Breast epithelium (tissue), 4 donors: ENCODE measurements around the gene ZNF26. TPM values are rescaled to one million over a fixed set of nuclear protein-coding genes. Genes with fewer than 3 reads are reported as not detected.

Experiments used
- DNase-seq, 2 donors: peaks; one replicate each; pipeline ENCODE4 v3.0.0-alpha.2; 2019; ENCODE audit warnings: low spot score in 2 of 2
- H3K27ac ChIP-seq, 2 donors: fragments of 200-600 bp; sonication (generic) in 1 of 2; one replicate each; pipeline ENCODE4 v1.5.1; 2016 to 2019; ENCODE audit warnings: mild to moderate bottlenecking in 1 of 2
- H3K27me3 ChIP-seq, 2 donors: fragments of 200-600 bp; sonication (generic) in 1 of 2; one replicate each; pipeline versions ENCODE4 v1.5.1 to v1.6.0; 2017 to 2019; ENCODE audit warnings: control low read depth in 1 of 2, mild to moderate bottlenecking in 1 of 2
- H3K36me3 ChIP-seq: fragments of 200-600 bp; one replicate; pipeline ENCODE4 v1.5.1; 2019
- H3K4me1 ChIP-seq, 2 donors: fragments of 200-600 bp; sonication (generic); one replicate each; pipeline ENCODE4 v1.5.1; 2016 to 2019; ENCODE audit warnings: control low read depth in 1 of 2
- H3K4me3 ChIP-seq, 3 donors: fragments of 200-600 bp; sonication (generic); 1 replicate in 2 of 3; 2 replicates in 1 of 3; pipeline ENCODE4 v1.5.1; 2016 to 2019; ENCODE audit warnings: mild to moderate bottlenecking in 3 of 3, moderate library complexity in 2 of 3
- H3K9me3 ChIP-seq, 2 donors: fragments of 200-600 bp; sonication (generic) in 1 of 2; one replicate each; pipeline ENCODE4 v1.5.1; 2016 to 2019; ENCODE audit warnings: control low read depth in 1 of 2
- POLR2A ChIP-seq: fragments of 450-650 bp; IDR thresholded peaks from one replicate; pipeline ENCODE4 v1.6.1; 2016; ENCODE audit warnings: antibody characterized with exemption, mild to moderate bottlenecking, moderate library complexity
- POLR2AphosphoS5 ChIP-seq, 3 donors: sonication (generic); formaldehyde crosslinking; IDR thresholded peaks; one replicate each; pipeline ENCODE4 v1.6.1; 2017; ENCODE audit warnings: antibody characterized with exemption in 3 of 3
- intact Hi-C: fragments of 100-400 bp; cut with DNase I; formaldehyde crosslinking; loops from one replicate; pipeline ENCODE4 v1.15.1; 2023; ENCODE audit warnings: low total_unique reads
- total RNA-seq, 3 donors: library from RNA; depleted of rRNA; stranded (reverse); fragments of >200 nt; gene quantifications; one replicate each; pipeline ENCODE4 v1.1.0, GENCODE V29; 2016
- TF ChIP-seq, protein P1 (sequence below), 3 donors: fragments of 450-650 bp; IDR thresholded peaks; one replicate each; pipeline ENCODE4 v1.5.1; 2016 to 2017; ENCODE audit warnings: antibody characterized with exemption in 3 of 3, mild to moderate bottlenecking in 3 of 3, moderate library complexity in 3 of 3

The ZNF26 gene
- total RNA-seq, 3 donors from 2014 or later, result 12.0 to 19.6 (median 19.0) TPM

GRCh38 chr12:132949936-132950837 lies 36.0 kb upstream of the ZNF26 start:
- intact Hi-C loops, result no loop called here
- Histone ChIP-seq H3K4me1 (peaks cover 0 to 8% of the 10 kb centered on the region in 2 donors), H3K27me3 (no peaks in the 10 kb centered on the region), H3K27ac (no peak overlapping the region), H3K9me3 (peaks cover 75 to 88% of the 10 kb centered on the region in 2 donors), H3K36me3 (peaks cover 9% of the 10 kb centered on the region), H3K4me3 (no peak overlapping the region)
- no peak for DNase-seq
- TF ChIP-seq POLR2A, result no peak
- TF ChIP-seq POLR2AphosphoS5 (IDR thresholded peaks at IDR 0.05), result no peak
- TF ChIP-seq, protein P1, sequence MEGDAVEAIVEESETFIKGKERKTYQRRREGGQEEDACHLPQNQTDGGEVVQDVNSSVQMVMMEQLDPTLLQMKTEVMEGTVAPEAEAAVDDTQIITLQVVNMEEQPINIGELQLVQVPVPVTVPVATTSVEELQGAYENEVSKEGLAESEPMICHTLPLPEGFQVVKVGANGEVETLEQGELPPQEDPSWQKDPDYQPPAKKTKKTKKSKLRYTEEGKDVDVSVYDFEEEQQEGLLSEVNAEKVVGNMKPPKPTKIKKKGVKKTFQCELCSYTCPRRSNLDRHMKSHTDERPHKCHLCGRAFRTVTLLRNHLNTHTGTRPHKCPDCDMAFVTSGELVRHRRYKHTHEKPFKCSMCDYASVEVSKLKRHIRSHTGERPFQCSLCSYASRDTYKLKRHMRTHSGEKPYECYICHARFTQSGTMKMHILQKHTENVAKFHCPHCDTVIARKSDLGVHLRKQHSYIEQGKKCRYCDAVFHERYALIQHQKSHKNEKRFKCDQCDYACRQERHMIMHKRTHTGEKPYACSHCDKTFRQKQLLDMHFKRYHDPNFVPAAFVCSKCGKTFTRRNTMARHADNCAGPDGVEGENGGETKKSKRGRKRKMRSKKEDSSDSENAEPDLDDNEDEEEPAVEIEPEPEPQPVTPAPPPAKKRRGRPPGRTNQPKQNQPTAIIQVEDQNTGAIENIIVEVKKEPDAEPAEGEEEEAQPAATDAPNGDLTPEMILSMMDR (IDR thresholded peaks at IDR 0.05), result no peak

- intact Hi-C loops, result no loop called here
- H3K4me3 ChIP-seq, result no peak overlapping the region
- no peaks in the 10 kb centered on the region for H3K27me3 ChIP-seq
- peaks cover 0 to 9% of the 10 kb centered on the region in 2 donors for H3K4me1 ChIP-seq
- peaks cover 69 to 81% of the 10 kb centered on the region in 2 donors for H3K9me3 ChIP-seq
- no peak for TF ChIP-seq POLR2A
- TF ChIP-seq, protein P1 (IDR thresholded peaks at IDR 0.05), result no peak
- no peak for TF ChIP-seq POLR2AphosphoS5 (IDR thresholded peaks at IDR 0.05)
- DNase-seq, result no peak
- peaks cover 7% of the 10 kb centered on the region for H3K36me3 ChIP-seq
- H3K27ac ChIP-seq, result no peak overlapping the region
Observed at GRCh38 chr12:132950844-132951535, 35.2 kb upstream of the ZNF26 start.

DNA sequence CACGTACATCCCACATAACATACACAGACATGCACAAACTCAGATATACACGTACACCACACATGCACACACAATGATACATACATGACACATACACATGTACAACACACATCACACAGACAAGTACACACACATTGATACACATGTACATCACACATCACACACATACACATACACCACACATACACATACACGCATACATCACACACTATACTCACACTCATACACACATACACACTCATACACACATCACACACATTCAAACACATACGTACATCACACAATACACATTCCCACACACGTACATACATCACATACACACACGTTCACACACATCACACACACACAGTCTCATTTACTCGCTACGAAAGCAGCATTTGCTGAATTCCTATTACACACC lies 34.5 kb upstream of the ZNF26 start:
- Histone ChIP-seq H3K9me3 (peaks cover 62 to 75% of the 10 kb centered on the region in 2 donors), H3K27me3 (no peaks in the 10 kb centered on the region), H3K27ac (no peak overlapping the region), H3K4me1 (peaks cover 0 to 9% of the 10 kb centered on the region in 2 donors), H3K4me3 (no peak overlapping the region), H3K36me3 (peaks cover under 1% of the 10 kb centered on the region)
- DNase-seq, result no peak
- TF ChIP-seq POLR2AphosphoS5 (IDR thresholded peaks at IDR 0.05), result no peak
- TF ChIP-seq POLR2A, result no peak
- TF ChIP-seq, protein P1 (IDR thresholded peaks at IDR 0.05), result no peak
- intact Hi-C loops, result no loop called here

DNA sequence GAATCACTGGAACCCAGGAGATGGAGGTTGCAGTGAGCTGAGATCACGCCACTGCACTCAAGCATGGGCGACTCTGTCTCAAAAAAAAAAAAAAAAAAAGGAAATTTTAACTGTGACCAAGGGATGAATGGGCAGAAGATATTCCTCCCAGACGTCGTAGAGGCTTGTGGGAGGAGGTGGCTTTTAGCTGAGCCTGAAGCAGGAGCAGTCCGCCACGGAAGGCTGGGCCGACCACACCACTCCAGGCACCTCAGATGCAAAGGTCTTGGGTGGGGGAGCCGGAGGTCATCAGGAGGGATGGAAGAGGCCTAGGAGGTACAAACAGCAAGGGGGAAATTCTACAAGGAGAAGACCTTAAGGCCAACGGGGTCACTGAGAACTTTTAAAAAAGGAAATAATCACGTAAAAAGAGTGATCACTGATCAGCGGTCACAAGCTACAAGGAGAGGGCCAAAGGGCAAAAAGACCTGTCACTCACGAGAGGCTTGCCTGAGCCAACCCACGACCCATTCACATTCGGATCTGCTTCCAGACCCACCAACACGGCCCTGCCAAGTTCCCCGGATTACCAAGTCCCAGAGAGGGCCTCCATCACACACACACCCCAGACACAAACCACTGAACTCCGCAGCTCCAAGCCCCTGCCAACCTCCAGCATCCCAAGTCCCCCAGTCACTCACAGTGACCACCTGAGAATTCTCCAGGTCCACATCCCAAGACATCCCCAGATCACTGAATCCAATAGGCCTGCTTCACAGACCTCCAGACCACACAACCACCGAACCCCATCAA lies 33.6 kb upstream of the ZNF26 start:
- no peaks in the 10 kb centered on the region for H3K36me3 ChIP-seq
- TF ChIP-seq, protein P1 (IDR thresholded peaks at IDR 0.05), result no peak
- no peak for TF ChIP-seq POLR2A
- no peak for DNase-seq
- intact Hi-C loops, result no loop called here
- no peaks in the 10 kb centered on the region for H3K27me3 ChIP-seq
- H3K4me1 ChIP-seq, result peaks cover 0 to 9% of the 10 kb centered on the region in 2 donors
- H3K27ac ChIP-seq, result no peak overlapping the region
- peaks cover 53 to 66% of the 10 kb centered on the region in 2 donors for H3K9me3 ChIP-seq
- H3K4me3 ChIP-seq, result no peak overlapping the region
